ENCODE measurements around the gene CHST11. TPM values are rescaled to one million over a fixed set of nuclear protein-coding genes. Genes with fewer than 3 reads are reported as not detected.
"Not testable (repeated sequence)": the region's sequence is repeated elsewhere in the genome, so short reads cannot be mapped to it uniquely, and the experiment has no call there.

CHST11 gene
- total RNA-seq, 1 donor from 2014 or later, result 15.5 TPM

DNA sequence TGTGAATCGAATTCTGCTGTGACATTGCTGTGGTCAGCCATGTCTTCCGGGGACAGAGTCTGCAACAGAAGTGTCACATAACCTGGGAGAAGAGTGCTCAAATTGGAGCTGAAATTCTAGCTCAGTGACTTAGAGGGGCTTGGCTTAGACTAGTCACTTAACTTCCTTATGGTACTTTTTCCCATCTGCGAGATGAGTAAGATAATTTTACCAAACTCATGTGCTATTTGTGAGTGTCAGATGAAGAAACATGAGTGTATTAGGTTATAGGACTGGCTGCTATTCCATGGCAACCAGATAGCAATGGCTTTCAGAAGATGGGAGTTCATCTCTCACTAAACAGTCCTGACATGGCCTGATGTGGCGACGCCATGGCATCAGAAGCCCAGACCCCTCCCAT lies 104.1 kb downstream of the CHST11 start:
- TF ChIP-seq CTCF (conservative IDR thresholded peaks at IDR 0.05), result no peak
- Mint-ChIP-seq H3K27me3 (no peaks in the 10 kb centered on the region), H3K9me3 (no peaks in the 10 kb centered on the region), H3K36me3 (peaks cover 7% of the 10 kb centered on the region), H3K27ac (no peak overlapping the region), H3K4me3 (no peak overlapping the region), H3K4me1 (ENCODE audit: unreplicated experiment) (peaks cover 4% of the 10 kb centered on the region)
- no peak for DNase-seq (ENCODE audit: extremely low spot score, unreplicated experiment)

GRCh38 chr12:104562763-104563162 lies 106.0 kb downstream of the CHST11 start:
- no peak for DNase-seq (ENCODE audit: extremely low spot score, unreplicated experiment)
- Mint-ChIP-seq H3K27me3 (no peaks in the 10 kb centered on the region), H3K4me3 (no peak overlapping the region), H3K4me1 (ENCODE audit: unreplicated experiment) (peaks cover 4% of the 10 kb centered on the region), H3K36me3 (peaks cover 7% of the 10 kb centered on the region), H3K9me3 (no peaks in the 10 kb centered on the region), H3K27ac (no peak overlapping the region)
- TF ChIP-seq CTCF (conservative IDR thresholded peaks at IDR 0.05), result no peak

DNA sequence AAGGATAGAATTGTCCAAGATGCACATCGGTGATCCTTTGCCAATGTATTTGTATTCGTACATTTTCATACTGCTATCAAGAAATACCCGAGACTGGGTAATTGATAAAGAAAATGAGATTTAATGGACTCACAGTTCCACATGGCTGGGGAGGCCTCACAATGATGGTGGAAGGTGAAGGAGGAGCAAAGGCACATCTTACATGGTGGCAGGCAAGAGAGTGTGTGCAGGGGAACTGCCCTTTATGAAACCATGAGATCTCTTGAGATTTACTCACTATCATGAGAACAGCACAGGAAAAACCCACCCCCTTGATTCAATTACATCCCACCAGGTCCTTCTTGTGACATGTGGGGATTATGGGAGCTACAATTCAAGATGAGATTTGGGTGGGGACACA lies 107.9 kb downstream of the CHST11 start:
- not testable (repeated sequence) for H3K27me3 Mint-ChIP-seq; DNase-seq (ENCODE audit: extremely low spot score, unreplicated experiment); H3K4me1 Mint-ChIP-seq (ENCODE audit: unreplicated experiment); H3K9me3 Mint-ChIP-seq; H3K27ac Mint-ChIP-seq; H3K36me3 Mint-ChIP-seq; H3K4me3 Mint-ChIP-seq

- TF ChIP-seq CTCF (conservative IDR thresholded peaks at IDR 0.05), result no peak
- H3K27ac Mint-ChIP-seq, result no peak overlapping the region
Measured at GRCh38 chr12:104565606-104566243, 109.0 kb downstream of the CHST11 start.

GRCh38 chr12:104566244-104566993 lies 109.7 kb downstream of the CHST11 start:
- Mint-ChIP-seq H3K27ac (no peak overlapping the region), H3K27me3 (no peaks in the 10 kb centered on the region), H3K36me3 (peaks cover 4% of the 10 kb centered on the region), H3K4me3 (no peak overlapping the region), H3K9me3 (no peaks in the 10 kb centered on the region), H3K4me1 (ENCODE audit: unreplicated experiment) (peaks cover 4% of the 10 kb centered on the region)
- TF ChIP-seq CTCF (conservative IDR thresholded peaks at IDR 0.05), result no peak
- DNase-seq (ENCODE audit: extremely low spot score, unreplicated experiment), result no peak

More at GRCh38 chr12:104565606-104566243, 109.0 kb downstream of the CHST11 start:
- peaks cover 4% of the 10 kb centered on the region for H3K4me1 Mint-ChIP-seq (ENCODE audit: unreplicated experiment)
- H3K36me3 Mint-ChIP-seq, result peaks cover 4% of the 10 kb centered on the region
- no peaks in the 10 kb centered on the region for H3K9me3 Mint-ChIP-seq
- no peak for DNase-seq (ENCODE audit: extremely low spot score, unreplicated experiment)
- no peaks in the 10 kb centered on the region for H3K27me3 Mint-ChIP-seq
- H3K4me3 Mint-ChIP-seq, result no peak overlapping the region

DNA sequence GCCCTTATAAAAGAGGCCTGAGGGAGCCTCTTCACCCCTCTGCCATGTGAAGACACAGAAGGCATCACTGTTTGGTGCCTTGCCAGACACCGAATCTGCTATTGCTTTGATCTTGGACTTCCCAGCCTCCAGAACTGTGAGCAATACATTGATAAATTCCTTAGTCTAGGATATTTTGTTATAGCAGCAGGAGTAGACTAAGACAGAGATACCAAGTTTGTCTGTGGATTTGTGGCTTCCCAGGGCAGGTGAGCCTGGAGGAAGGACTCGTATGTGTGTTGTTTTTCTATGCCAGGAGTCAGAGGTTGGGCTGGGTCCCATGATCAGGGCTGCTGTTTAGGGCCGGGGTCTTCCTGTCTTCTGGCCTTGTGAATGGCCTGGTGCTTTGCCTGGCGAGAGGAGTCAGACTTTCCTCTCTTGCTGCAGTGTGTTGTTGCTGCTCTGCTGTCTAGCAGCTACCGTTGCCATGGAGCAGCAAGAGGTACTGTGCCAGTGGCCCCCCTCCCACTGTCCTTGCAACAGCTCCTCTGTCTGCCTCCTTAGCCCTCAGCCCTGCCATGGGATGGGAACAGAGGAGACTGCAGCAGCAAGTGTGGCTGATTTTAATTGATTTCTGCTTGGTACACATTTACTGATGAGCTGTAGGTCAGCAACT lies 111.2 kb downstream of the CHST11 start:
- no peak for TF ChIP-seq CTCF (conservative IDR thresholded peaks at IDR 0.05)
- no peak overlapping the region for H3K4me3 Mint-ChIP-seq
- H3K27me3 Mint-ChIP-seq, result no peaks in the 10 kb centered on the region
- peaks cover 4% of the 10 kb centered on the region for H3K36me3 Mint-ChIP-seq
- H3K27ac Mint-ChIP-seq, result no peak overlapping the region
- no peaks in the 10 kb centered on the region for H3K9me3 Mint-ChIP-seq
- DNase-seq (ENCODE audit: extremely low spot score, unreplicated experiment), result no peak
- peaks cover 4% of the 10 kb centered on the region for H3K4me1 Mint-ChIP-seq (ENCODE audit: unreplicated experiment)
